Stimulated activated CD4-positive, alpha-beta T cell treated with anti-CD3 and anti-CD28 coated beads, Interleukin-4, amount 100 ng/mL, for 24 hours (primary cell): ENCODE data around the gene GCNT1.
"Not testable (repeated sequence)": the region's sequence is repeated elsewhere in the genome, so short reads cannot be mapped to it uniquely, and the experiment has no call there.

ENCODE experiments used
- DNase-seq: peaks from one replicate; pipeline ENCODE4 v3.0.0-alpha.2; 2020

GCNT1 gene

DNA sequence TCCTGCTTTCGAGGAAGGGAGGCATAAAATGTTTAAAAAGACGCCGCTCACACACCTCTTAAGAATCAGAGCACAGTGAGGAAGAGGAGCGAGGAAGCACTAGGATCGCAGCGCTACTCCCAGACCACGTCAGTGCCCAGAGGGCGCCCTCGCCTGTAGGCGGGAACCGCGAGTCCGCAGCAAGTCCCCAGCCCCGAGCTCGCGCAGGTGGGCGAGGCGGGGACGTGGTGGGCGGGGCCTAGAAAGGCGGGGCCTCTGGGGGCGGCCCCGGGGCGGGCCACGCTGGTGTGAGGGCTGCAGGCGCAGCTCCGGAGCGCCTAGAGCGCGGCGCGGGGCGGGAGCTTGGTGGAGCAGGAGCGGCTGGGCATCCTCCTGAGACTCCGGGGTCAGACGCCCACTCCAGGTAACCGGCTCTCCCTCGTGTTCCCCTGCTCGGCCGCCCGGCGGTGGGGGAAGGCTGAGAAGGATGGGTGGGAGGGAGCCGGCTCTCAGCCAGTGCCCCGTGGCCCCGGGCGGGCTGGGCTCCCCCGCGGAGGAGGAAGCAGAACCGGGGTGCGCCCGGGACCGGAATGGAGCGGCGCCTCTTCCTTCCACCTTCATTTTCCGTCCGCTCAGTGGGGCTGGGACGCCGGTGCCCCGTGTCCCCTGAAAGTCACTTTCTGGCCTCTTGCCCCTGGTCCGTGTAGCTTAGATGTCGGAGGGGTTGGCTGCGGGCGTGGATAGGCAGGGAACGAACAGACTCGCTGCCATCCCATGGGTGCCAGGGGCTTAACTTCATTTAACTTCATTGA lies at the start of gene GCNT1:
TSS of gene GCNT1 (plus strand) at position 280 of the 791 bp plus-strand sequence. CDS start 43,200 bp downstream, outside the sequence.
- DNase-seq: peak; percentile 87

GRCh38 chr9:76412638-76413037 lies 46.3 kb upstream of the GCNT1 start:
- no peak for DNase-seq

- DNase-seq: no peak
Measured at GRCh38 chr9:76413658-76414057, 45.3 kb upstream of the GCNT1 start.

DNA sequence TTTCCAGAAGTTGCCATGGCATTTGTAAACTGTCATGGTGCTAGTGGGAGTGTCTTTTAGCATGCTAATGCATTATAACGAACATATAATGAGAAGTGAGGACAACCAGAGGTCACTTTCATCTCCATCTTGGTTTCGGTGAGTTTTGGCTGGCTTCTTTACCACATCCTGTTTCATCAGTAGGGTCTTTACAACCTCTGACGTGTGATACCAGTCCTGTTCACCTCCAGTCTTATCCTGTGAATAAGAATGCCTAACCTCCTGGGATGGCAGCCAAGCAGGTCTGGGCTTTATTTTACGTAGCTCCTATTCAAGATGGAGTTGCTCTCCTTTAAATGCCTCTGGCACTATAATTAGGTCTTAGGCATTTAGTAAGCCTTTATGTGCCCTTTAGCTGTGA lies 44.3 kb upstream of the GCNT1 start:
- no peak for DNase-seq

DNA sequence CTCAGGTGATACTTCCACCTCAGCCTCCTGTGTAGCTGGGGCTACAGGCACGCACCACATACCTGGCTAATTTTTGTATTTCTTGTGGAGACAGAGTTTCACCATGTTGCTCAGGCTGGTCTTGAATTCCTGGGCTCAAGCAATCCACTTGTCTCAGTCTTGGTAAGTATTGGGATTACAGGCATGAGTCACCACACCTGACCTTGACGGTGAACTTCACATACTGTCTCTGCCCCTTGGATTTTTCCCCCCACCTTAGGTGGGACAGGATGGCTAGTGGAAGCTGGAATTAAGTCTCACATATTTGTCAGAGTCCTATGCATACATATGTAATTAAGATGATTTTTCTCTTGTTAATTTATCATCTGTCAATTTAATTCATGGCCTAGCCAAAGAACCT lies 43.8 kb upstream of the GCNT1 start:
- no peak for DNase-seq

GRCh38 chr9:76415731-76416130 lies 43.3 kb upstream of the GCNT1 start:
- DNase-seq: no peak

DNA sequence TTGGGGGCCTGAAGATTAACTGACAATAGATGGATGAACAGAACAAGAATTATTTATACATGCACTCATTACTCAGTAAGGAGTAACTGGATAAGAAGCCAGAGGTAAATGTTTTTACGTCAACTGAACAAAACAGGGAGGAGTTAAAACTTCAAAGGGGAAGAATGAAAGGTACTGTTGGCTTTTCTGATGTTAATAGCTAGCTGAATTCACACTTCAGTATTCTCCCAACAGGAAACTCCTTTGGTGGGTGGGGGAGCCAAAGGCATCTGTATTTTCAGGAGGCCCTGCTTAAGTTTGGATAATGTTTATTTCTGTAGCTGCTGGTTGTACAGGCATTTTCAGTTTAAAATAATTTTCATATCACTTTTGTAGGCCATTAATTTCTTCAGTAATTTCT lies 41.6 kb upstream of the GCNT1 start:
- DNase-seq: no peak

- no peak for DNase-seq
Measured at GRCh38 chr9:76419782-76420380, 39.1 kb upstream of the GCNT1 start.

DNA sequence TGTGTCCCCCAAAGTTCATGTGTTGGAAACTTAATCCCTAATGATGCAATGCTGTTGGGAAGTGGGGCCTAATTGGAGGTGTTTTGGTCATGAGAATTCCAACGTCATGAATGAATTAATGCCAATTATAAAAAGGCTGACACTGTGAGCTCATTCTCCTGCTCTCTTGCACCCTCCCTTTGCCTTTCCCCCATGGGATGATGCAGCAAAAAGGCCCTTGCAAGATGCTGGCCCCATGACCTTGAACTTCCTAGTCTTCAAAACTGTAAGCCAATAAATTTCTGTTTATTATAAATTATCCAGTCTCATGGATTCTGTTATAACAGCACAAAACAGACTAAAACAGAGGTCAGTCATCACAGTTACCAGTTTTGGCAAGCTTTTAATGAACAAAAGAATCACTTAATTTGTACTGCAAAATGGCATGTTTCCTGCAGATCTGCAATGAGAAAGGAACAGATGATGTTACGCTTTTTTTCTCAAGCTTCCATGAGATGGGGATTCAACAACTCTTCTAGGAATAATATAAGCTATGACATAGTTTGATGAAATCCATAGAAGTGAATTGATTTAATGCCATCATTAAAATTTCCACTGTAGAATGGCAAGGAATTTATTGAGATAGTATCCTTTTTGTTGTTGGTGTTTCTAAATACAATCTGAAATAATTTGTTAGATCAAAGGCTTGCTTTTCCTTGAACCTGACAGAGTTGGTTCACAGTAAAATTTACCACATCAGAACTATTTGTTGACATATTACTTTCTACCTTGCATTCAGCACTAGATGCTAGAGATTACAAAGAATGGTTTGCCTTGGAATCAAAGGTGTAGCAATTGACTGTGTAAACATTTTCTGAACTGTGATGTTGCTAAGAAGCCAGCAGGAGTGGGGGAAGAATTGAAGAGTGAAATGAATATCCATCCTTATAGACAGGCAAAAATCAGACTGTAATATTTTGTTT lies 35.5 kb upstream of the GCNT1 start:
- no peak for DNase-seq

DNA sequence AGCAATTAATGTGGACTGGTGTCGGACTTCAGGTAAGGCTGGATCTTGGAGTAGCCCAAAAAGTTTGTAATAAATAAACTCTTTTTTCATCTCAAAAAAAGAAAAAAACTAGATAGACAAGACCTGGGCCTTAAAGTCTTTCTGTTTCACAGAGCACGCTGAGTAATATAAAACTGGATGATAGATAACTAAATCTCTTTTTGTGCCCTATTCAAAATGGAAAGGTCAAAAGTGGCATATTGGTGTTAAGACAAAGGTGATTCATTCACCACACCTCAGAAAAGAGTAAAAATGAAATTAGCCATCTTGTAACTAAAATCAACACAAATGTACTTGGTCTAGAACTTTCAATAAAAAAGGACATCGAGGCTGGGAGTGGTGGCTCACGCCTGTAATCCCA lies 34.5 kb upstream of the GCNT1 start:
- DNase-seq: no peak

- no peak for DNase-seq
Measured at GRCh38 chr9:76425677-76426453, 33.1 kb upstream of the GCNT1 start.

- DNase-seq: no peak
Measured at GRCh38 chr9:76426807-76427419, 32.1 kb upstream of the GCNT1 start.

- no peak for DNase-seq
Measured at GRCh38 chr9:76431601-76432000, 27.4 kb upstream of the GCNT1 start.

GRCh38 chr9:76433406-76433805 lies 25.6 kb upstream of the GCNT1 start:
- no peak for DNase-seq

GRCh38 chr9:76433836-76434235 lies 25.1 kb upstream of the GCNT1 start:
- no peak for DNase-seq

DNA sequence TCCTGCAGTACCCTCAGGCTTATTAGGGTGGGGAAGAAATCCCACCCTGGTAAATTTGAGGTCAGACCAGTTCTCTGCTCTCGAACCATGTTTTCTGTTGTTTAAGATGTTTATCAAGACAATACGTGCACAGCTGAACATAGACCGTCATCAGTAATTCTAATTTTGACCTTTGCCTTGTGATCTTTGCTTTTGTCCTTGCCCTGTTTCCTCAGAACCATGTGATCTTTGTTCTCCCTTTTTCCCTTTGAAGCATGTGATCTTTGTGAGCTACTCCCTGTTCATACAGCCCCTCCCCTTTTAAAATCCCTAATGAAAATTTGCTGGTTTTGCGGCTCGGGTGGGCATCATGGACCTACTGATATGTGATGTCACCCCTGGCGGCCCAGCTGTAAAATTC lies 24.1 kb upstream of the GCNT1 start:
- not testable (repeated sequence) for DNase-seq

DNA sequence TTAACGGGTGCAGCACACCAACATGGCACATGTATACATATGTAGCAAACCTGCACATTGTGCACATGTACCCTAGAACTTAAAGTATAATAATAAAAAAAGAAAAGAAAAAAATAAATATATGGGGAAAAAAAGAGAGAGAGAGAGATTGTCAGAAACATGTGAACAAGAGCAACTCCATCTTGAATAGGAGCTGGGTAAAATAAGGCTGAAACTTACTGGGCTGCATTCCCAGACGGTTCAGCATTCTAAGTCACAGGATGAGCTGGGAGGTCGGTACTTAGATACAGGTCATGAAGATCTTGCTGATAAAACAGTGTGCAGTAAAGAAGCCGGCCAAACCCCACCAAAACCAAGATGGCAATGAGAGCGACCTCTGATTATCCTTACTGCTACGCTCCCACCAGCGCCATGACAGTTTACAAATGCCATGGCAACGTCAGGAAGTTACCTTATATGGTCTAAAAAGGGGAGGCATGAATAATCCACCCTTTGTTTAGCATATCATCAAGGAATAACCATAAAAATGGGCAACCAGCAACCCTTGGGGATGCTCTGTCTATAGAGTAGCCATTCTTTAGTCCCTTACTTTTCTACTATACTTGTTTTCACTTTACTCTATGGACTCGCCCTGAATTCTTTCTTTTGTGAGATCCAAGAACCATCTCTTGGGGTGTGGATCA lies 21.8 kb upstream of the GCNT1 start:
- not testable (repeated sequence) for DNase-seq

GRCh38 chr9:76438841-76439588 lies 20.0 kb upstream of the GCNT1 start:
- peak; percentile 25 for DNase-seq

DNA sequence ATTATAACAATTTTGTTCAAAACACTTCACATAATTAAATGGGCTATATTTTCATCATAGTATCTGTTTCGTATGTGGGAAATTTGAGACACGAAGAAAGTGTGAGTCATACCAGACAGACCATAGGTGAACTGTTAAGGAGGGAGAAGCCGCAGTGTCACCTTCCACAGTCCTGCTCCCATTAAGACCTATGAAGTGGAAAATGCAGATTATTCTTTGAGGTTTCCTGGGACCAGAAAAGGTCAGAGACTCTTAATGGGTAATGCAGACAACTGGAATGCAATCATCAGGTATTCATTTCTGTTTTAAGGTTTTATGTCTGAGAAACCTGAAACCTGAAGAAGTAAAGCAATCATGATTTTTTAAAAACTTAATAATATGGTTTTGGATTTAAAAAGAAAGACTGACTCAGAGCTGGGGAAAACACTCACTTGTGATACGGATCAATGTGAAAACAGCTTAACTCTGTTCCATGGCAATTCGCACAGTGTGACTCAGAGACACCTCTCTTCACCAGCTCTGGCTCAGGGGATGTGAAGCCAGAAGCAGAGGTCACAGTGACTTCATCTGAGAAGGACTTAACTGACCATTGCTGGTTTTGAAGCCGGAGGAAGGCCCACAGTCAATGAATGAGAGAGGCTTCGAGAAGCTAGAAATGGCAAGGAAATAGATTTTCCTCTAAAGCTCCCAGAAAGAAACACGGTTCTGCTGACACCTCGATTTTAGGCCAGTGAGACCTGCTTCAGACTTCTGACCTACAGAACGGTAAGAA lies 17.2 kb upstream of the GCNT1 start:
- DNase-seq: peak; percentile 64

DNA sequence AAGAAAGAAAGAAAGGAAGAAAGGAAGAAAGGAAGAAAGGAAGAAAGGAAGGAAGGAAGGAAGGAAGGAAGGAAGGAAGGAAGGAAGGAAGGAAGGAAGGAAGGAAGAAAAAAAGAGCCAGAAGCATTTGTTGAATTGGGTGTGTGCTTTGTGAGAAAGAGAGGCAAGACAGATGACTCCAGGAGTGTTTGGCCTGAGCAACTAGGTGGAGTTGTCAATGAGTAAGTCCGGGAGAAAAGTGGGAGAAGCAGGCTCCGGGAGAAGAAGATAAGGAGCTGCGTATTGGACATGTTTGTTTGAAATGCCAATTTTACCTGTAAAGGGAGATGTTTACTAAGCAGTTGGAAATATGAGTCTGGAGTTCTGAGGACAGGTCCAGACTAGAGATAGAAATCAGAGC lies 15.1 kb upstream of the GCNT1 start:
- no peak for DNase-seq
